Right lung (tissue), 5 donors: ENCODE measurements around the gene UGT1A7. TPM values are rescaled to one million over a fixed set of nuclear protein-coding genes. Genes with fewer than 3 reads are reported as not detected.

Experiments used
- DNase-seq, 2 donors: peaks; one replicate each; pipeline ENCODE4 v3.0.0-alpha.2; 2013
- polyA plus RNA-seq, 5 donors: library from polyadenylated mRNA; unstranded; fragments of 120-200 nt; gene quantifications; one replicate each; pipeline versions ENCODE4 v1.2.1 to v1.2.3, GENCODE V29; 2013; ENCODE audit warnings: inconsistent platforms in 1 of 5, low replicate concordance in 1 of 5; ENCODE audit not compliant: insufficient read length in 5 of 5, insufficient read depth in 1 of 5

UGT1A7 gene
- polyA plus RNA-seq, 5 donors, result not detected

DNA sequence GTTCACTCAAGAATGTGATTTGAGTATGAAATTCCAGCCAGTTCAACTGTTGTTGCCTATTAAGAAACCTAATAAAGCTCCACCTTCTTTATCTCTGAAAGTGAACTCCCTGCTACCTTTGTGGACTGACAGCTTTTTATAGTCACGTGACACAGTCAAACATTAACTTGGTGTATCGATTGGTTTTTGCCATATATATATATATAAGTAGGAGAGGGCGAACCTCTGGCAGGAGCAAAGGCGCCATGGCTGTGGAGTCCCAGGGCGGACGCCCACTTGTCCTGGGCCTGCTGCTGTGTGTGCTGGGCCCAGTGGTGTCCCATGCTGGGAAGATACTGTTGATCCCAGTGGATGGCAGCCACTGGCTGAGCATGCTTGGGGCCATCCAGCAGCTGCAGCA is 78.3 kb downstream of the UGT1A7 start, which contains the start of gene UGT1A1:
Gene UGT1A1 (plus strand): TSS at position 228 of the 400 bp plus-strand sequence. CDS start 18 bp downstream, at position 246.
- no peak for DNase-seq

DNA sequence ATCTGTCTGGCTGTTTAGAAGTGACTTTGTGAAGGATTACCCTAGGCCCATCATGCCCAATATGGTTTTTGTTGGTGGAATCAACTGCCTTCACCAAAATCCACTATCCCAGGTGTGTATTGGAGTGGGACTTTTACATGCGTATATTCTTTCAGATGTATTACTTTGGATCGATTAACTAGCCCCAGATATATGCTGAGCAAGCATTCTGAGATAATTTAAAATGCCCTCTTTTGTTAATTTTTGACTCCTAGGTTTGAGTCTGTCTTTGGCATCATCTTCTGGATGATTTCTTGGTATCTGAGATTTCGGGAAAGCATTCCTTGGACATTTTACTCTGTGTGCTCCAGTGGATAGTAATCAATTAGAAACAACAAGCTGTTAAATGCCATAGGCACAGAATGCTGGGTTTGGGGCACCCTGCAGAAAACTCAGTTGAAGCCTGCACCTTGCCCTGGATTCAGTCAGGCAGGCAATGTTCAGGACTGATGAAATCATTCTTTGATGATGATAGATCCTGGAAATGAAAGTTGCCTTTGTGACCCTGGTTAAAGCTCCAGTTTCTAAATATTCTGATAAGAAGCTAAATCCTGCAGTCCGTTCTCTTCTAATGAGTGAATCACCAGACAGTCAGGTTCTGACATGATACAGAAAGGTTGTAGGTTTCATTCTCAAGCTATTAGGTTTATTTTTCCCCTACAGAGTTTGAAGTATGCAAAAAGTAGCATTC is 79.5 kb downstream of the UGT1A7 start:
- no peak for DNase-seq

DNA sequence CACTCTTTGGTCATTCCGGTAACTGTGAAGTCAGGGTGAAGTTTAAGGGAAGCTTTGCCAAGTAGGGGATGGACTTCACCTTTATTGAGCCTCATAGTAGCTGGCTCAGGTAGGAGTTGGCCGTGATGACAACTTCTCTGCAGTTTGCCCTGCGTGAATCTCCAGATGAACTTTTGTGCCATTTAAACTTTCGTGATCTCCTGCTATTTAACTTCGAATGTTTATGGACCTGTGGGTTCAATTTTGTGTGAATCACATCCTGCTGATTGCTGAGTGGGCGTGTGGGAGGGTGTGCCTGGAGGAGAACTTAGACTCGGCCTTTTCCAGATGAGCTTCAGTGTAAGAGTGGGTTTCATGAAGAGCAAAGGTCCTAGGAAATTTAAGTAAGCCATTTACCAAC is 82.6 kb downstream of the UGT1A7 start:
- no peak for DNase-seq

DNA sequence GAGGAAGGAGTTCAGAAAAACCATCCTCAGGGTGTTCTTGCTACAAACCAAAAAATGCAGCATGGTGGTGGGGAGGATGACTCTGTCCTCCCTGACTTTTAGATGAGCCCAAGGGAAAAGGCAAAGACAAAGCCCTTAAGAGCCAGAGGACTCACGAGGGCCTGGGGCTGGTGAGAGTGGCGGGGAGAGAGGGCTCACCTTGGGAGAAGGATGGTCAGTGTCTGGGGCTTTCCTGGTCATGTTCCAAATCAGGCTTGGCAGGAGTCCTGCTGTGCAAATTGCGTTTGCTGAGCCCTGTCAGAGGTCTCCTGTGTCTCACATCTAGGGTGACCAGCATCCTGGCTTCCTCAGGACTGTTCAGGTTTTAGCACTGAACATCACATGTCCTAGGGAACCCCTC is 83.1 kb downstream of the UGT1A7 start:
- DNase-seq, result no peak

DNA sequence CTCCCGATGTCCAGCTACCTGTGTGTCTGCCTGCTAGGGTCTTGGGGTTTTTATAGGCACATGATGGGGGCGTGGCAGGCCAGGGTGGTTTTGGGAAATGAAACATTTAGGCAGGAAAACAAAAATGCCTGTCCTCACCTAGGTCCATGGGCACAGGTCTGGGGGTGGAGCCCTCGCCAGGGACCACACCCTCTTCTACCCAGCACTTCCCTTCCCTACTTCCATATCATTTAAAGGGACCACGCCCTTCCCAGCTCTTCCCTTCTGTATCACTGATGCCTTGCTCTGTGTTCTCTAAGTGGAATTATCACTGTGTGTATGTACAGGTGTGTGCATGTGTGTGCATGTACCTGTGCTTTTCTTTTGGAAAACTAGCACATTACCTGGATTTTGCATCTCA is 84.7 kb downstream of the UGT1A7 start:
- no peak for DNase-seq

DNA sequence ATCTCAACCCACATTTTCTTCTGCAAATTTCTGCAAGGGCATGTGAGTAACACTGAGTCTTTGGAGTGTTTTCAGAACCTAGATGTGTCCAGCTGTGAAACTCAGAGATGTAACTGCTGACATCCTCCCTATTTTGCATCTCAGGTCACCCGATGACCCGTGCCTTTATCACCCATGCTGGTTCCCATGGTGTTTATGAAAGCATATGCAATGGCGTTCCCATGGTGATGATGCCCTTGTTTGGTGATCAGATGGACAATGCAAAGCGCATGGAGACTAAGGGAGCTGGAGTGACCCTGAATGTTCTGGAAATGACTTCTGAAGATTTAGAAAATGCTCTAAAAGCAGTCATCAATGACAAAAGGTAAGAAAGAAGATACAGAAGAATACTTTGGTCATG is 86.4 kb downstream of the UGT1A7 start:
- no peak for DNase-seq

DNA sequence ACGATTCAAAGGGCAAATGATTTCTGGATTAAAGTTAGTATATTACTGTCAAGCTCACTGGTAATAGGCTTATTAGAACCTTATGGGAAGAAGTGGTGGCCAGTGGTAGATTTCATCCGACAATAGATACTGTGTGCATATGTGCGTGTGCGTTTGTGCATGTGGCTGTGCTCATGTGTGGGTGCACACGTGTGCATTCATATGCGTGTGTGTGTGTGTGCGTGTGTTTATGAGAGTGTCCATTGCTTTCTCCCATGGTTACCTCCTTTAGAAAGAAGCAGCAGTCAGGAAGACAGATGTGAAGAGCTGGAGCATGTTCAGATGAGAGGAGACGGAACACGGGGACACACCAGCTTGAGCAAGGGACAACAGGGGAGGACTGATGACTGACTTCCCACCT is 87.6 kb downstream of the UGT1A7 start:
- DNase-seq, result no peak

DNA sequence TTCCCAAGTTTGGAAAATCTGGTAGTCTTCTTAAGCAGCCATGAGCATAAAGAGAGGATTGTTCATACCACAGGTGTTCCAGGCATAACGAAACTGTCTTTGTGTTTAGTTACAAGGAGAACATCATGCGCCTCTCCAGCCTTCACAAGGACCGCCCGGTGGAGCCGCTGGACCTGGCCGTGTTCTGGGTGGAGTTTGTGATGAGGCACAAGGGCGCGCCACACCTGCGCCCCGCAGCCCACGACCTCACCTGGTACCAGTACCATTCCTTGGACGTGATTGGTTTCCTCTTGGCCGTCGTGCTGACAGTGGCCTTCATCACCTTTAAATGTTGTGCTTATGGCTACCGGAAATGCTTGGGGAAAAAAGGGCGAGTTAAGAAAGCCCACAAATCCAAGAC is 90.5 kb downstream of the UGT1A7 start:
- no peak for DNase-seq

DNA sequence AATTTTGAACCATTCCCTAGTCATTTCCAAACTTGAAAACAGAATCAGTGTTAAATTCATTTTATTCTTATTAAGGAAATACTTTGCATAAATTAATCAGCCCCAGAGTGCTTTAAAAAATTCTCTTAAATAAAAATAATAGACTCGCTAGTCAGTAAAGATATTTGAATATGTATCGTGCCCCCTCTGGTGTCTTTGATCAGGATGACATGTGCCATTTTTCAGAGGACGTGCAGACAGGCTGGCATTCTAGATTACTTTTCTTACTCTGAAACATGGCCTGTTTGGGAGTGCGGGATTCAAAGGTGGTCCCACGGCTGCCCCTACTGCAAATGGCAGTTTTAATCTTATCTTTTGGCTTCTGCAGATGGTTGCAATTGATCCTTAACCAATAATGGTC is 90.9 kb downstream of the UGT1A7 start:
- no peak for DNase-seq

DNA sequence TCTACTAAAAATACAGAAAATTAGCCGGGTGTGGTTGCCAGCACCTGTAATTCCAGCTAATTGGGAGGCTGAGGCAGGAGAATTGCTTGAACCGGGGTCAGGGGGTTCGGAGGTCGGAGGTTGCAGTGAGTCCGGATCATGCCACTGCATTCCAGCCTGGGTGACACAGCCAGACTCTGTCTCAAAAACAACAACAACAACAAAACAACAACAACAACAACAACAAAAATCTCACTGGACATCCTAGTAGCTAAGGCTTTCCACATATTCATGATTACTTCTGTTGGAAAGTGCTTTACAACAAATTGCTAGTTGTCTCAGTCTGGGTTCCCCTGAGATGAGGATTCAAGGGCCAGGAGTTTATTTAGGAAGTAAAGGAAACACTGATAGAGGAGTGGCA is 92.2 kb downstream of the UGT1A7 start:
- no peak for DNase-seq

DNA sequence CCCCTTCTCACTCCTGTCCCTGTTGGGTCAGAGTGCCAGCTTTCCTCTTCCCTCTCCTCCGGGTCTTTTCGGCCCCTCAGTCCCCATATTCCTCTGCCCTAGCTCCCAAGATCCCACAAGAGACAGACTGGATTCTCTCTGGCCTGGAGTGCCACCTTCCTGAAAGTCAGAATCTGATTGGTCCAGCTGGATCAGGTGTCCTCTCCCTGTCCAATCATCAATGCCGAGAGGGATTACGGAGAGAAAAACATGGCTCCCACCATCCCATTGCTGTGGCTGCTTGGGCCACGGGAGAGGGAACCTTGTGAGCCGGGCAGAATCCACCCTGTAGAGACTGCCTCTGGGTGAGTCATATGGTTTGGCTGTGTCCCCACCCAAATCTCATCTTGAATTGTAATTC is 93.7 kb downstream of the UGT1A7 start:
- no peak for DNase-seq

DNA sequence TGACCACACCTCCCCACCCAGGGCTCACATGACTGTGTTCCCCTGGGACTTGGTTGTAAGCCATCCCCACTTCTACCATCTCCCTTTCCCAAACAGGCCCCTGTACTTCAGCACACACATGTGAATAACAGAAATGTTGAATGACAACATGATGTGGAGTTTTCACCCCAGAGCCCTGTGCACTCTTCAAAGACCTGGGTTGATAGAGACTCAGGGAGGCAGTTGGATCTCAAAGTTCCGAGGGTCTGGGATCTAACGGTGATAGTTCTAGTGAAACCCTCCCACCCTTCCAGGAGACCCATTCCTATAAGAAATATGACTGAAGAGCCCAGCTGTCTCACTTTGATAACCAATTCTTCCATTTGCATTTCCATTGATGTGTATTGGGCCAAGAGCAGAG is 96.3 kb downstream of the UGT1A7 start, which contains the start of gene MROH2A:
Gene MROH2A (plus strand): TSS at position 301 of the 400 bp plus-strand sequence. CDS start 1,029 bp downstream, outside the sequence.
- no peak for DNase-seq

DNA sequence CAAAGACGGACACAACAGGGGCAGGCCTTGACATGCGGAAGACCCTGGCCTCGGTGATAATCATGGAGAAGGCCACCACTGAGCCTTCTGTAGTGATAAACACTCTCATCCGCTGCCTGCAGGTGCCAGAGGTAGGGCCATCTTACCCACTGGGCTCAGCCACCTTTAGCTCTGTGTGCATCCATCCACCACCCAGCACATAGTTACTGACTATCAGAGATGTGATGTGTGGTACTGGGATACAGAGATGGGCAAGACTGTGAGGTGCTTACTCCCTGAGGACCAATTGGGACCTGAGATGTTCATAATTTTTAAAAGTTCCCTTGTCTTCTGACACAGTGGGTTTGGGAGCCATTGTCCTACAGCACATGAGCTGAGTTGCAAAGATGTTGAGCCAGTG is 98.0 kb downstream of the UGT1A7 start:
- DNase-seq, result no peak

DNA sequence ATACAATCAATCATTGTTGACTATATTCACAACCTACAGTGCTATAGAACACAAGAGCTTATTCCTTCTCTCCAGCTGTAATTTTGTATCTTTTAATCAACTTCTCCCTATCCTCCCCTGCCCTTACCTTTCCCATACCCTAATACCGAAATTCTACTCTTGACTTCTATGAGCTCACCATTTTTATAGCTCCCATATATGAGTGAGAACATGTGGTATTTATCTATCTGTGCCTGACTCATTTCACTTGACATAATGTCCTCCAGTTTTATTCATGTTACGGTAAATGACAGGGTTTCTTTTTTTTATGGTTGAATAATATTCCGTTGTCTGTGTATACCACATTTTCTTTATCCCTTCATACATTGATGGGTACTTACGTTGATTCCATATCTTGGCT is 99.1 kb downstream of the UGT1A7 start:
- no peak for DNase-seq

DNA sequence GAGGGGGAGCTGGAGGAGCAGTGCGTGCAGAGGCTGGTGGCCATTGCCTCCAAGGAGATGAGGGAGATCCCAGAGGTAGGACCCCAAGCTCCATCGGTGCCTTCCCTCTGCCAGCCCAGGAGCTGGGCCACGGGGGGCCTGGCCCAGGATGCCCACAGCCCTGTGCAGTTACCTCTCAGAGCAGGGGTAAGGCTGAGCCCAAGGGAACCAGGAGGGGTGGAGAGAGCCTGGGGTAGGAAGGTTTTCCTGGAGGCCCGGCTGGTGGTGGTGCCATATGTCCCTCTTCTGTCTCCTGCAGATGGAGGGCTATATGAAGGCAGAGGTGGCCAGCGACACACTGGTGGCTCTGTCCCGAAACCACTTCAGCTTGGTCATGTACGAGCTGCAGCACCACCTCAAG is 107.9 kb downstream of the UGT1A7 start:
- no peak for DNase-seq

DNA sequence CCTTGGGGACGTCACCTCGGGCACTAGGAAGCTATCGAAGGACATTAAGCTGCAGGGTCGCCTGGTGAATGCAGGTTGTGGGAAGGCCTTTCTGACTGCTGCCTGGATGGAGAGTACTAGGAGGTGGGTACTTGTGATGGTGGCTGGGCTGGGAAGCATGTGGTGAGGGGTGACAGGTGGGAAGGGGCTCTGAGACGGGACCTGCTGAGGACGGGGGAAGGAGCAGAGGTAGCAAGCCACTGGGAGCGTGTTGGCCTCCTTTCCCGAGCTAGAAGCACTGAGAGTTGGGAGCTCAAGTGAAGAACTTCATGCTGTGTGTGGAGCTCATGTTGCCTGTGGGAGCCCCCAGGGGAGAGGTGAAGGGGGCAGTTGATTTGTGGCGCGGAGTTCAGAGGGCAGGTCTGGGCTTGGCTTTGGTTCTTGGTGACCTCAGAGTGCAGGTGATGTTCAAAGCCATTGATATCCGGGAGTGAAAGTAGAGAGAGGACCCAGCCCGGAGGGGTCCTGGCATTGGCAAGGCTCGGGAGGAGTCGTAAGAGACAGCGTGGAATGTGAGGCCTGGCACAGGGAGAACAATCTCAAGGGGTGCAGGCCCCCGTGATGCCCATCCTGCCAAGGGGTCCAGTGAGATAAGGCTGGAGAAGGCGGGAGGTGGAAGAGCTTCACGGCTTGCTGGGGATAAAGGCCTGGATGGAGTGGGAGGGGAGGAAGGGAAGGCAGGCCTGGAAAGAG is 109.6 kb downstream of the UGT1A7 start:
- no peak for DNase-seq

DNA sequence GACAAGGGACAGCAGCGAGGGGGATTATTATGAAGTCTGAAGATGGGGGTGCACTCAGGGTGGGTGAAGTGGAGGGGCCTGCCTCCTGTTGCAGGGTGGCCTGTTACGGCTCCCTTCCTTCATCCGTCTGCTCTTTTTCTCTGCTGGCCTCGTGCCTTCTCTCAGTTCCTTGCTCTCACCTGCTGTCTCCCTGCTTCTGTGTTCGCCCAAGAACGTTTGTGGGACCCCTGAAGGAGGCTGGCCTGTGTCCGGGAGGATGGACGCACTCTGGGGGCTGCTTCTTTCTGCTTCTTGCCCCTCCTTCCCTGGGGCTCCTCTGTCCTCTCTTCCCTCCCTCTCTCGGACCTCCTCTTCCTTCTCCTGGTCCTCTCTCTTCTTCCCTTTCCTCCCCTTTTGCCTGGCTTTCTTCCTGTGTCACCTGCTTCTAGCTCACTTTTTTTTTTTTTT is 110.2 kb downstream of the UGT1A7 start:
- DNase-seq, result no peak

DNA sequence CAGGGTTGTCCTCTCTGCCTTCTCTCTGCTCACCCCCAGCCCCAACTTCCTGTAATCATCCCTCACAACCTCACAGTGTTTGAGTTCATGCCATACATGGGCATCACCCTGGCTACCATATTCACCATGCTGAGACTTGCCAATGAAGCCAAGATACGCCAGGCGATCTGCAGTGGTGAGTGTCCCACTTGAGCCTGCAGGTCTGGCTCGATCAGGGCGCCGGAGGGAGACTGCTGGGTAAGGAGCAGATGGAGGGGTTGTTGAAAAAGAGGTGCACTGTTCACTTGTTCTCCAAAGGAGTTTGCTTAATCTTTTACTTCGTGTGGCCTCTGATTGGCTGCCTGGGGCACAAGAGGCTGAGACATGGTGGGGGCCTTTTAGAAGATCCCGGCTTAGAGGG is 111.0 kb downstream of the UGT1A7 start:
- no peak for DNase-seq

DNA sequence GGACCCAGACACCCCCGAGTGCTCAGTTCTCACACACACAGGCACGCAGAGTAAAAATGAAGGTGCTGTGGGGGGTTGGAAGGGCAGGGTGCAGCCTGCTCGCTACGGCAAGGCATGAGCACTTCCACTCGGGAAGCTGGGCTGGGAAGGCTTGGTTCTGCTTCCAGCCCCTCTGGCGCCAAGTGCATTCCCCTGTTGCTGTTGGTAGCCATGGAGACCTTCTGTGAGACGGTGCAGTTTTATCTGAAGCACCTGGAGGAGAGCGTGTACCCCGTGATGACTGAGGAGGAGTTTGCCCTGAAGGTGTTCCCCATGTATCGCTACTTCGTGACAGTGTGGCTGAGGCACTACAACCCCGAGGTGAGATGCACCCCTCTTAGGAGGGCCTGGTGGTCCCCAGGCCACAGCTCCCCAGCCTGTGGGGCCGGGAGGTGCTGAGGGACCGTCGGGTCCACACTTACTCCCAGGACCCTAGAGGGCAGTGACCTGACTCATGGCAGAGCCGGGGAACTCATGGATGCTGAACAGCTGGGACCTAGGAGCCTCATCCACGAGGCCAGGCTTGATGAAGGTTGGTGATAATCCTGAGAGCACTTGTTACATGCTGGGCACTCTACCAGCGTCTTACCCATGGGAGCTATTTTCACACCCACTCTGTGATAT is 111.9 kb downstream of the UGT1A7 start:
- peak; percentile 25 to 26 for DNase-seq

DNA sequence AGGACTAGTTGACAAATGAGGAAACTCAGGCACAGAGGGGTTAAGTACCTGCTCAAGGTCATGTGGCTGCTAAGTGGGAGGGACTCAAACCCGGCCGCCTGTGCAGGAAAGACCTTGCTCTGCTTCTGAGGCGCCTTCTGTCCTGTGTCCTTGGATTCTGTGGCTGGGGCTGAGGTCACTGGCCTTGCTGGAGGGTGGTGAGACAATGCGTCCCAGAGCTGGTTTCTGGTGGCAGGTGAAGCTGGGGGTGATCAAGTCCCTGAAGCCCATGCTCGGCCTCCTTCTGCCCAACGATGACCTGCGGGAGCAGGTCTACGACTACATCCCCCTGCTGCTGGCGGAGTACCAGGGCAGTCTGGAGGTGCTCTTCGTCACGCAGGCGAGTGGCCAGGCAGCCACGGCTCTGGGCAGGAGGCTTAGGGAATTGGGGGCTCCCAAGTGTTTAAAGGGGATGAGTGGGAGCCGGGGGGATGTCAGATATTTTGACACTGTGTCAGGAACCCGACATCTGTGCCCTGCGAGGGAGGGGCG is 112.5 kb downstream of the UGT1A7 start:
- no peak for DNase-seq

DNA sequence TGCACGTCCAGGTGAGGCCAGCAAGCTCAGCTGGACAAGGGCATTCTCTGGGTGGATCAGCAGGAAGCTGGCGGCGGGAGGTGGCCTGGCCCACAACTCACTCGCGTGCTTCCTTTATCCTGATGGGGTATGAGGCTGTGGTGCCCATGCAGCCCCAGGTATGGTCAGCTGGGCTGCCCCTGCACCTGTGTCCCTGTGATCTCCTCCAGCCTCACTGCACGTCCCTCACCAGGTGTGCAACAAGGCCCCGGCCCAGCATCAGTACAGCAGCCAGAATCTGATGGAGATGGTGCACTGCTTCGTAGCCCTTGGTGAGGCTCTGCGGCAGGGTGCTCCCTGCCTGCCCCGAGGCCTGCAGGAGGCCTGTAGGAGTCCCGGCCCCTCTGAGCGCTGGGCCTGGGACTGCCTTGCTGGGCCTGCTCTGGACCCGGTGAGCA is 114.1 kb downstream of the UGT1A7 start:
- no peak for DNase-seq

DNA sequence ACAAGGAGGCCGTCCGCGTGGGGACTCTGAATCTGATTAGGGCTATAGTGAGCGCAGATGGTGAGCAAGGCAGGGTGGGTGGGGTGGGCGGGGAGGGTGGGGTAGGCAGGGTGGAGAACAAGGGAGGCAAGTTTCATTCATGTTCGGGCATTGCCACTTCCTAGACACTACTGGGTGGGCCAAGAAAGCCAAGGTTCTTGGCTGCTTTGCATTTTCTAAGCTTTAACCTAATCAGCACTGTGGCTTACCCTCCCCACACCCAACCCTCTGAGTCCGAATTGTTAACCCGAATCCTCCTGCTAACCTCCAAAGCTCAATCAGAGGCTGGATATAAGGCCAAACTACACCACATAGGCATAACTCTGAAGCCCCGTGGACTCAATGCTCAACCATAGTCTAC is 114.6 kb downstream of the UGT1A7 start:
- no peak for DNase-seq
